GM19395 (cell line): Measurements from ENCODE around the gene NRG3.
"Not testable (repeated sequence)": the region's sequence is repeated elsewhere in the genome, so short reads cannot be mapped to it uniquely, and the experiment has no call there.

ENCODE experiments used
- ATAC-seq: cut with Tn5 transposase; IDR thresholded peaks from one replicate; pipeline ENCODE4 v1.9.1; 2021; ENCODE audit warnings: mild to moderate bottlenecking, moderate library complexity; ENCODE audit not compliant: unreplicated experiment

NRG3 gene

GRCh38 chr10:81953420-81953819 lies 78.4 kb downstream of the NRG3 start:
- no peak for ATAC-seq

- ATAC-seq: no peak
Measured at GRCh38 chr10:81957976-81958375, 83.0 kb downstream of the NRG3 start.

GRCh38 chr10:81959016-81959415 lies 84.0 kb downstream of the NRG3 start:
- no peak for ATAC-seq

GRCh38 chr10:81961451-81962184 lies 86.6 kb downstream of the NRG3 start:
- ATAC-seq: no peak

- ATAC-seq: no peak
Measured at GRCh38 chr10:81963606-81964005, 88.6 kb downstream of the NRG3 start.

GRCh38 chr10:81967716-81968115 lies 92.7 kb downstream of the NRG3 start:
- ATAC-seq: no peak

GRCh38 chr10:81969136-81969535 lies 94.1 kb downstream of the NRG3 start:
- no peak for ATAC-seq

GRCh38 chr10:81978238-81978637 lies 103.2 kb downstream of the NRG3 start:
- no peak for ATAC-seq

GRCh38 chr10:81981724-81982123 lies 106.7 kb downstream of the NRG3 start:
- no peak for ATAC-seq

- no peak for ATAC-seq
Measured at GRCh38 chr10:81984428-81984827, 109.4 kb downstream of the NRG3 start.

- no peak for ATAC-seq
Measured at GRCh38 chr10:81995254-81995653, 120.3 kb downstream of the NRG3 start.

GRCh38 chr10:81996927-81997326 lies 121.9 kb downstream of the NRG3 start:
- no peak for ATAC-seq

- no peak for ATAC-seq
Measured at GRCh38 chr10:82020999-82021398, 146.0 kb downstream of the NRG3 start.

- ATAC-seq: no peak
Measured at GRCh38 chr10:82027711-82028110, 152.7 kb downstream of the NRG3 start.

GRCh38 chr10:82037076-82037475 lies 162.1 kb downstream of the NRG3 start:
- no peak for ATAC-seq

GRCh38 chr10:82038587-82038986 lies 163.6 kb downstream of the NRG3 start:
- ATAC-seq: no peak

GRCh38 chr10:82040336-82040735 lies 165.3 kb downstream of the NRG3 start:
- ATAC-seq: no peak

- no peak for ATAC-seq
Measured at GRCh38 chr10:82041018-82041417, 166.0 kb downstream of the NRG3 start.

GRCh38 chr10:82056391-82056790 lies 181.4 kb downstream of the NRG3 start:
- no peak for ATAC-seq

GRCh38 chr10:82067192-82067591 lies 192.2 kb downstream of the NRG3 start:
- not testable (repeated sequence) for ATAC-seq

- ATAC-seq: no peak
Measured at GRCh38 chr10:82068501-82068900, 193.5 kb downstream of the NRG3 start.

- no peak for ATAC-seq
Measured at GRCh38 chr10:82071231-82071630, 196.2 kb downstream of the NRG3 start.

GRCh38 chr10:82072124-82072523 lies 197.1 kb downstream of the NRG3 start:
- ATAC-seq: no peak
